Uterus (tissue), 2 donors: ENCODE results near the gene IGF1R.

Experiments used
- POLR2A ChIP-seq, 2 donors: fragments of 450-650 bp; IDR thresholded peaks; one replicate each; pipeline ENCODE4 v1.6.1; 2016; ENCODE audit warnings: antibody characterized with exemption in 2 of 2, mild to moderate bottlenecking in 1 of 2, moderate library complexity in 1 of 2
- TF ChIP-seq, protein P1 (sequence below), 4 experiments: fragments of 200-600 bp in 2 of 4; fragments of 450-650 bp in 2 of 4; sonication (generic) in 2 of 4; IDR thresholded peaks; one replicate each; pipeline ENCODE4 v1.5.1; 2016 to 2019; ENCODE audit warnings: antibody characterized with exemption in 4 of 4, mild to moderate bottlenecking in 2 of 4, moderate library complexity in 1 of 4

DNA sequence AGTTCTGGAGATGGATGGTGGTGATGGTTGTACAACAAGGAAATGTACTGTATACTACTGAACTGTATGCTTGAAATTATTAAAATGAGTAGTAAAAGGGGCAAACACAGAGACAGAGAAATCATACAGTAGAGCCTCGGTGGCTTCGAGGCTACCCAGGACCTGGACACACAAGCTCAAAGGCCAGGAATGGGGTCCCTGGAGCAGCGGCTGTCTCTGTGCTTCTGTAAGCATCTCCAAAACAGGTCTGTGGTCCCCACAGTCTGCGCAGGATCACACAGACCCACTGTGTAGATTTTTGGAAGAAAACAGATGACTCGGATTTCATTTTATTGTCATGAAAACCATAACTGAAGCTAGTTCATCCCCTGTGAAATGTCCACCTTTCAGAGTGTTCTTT, 319.6 kb downstream of the IGF1R start:
- TF ChIP-seq, protein P1, sequence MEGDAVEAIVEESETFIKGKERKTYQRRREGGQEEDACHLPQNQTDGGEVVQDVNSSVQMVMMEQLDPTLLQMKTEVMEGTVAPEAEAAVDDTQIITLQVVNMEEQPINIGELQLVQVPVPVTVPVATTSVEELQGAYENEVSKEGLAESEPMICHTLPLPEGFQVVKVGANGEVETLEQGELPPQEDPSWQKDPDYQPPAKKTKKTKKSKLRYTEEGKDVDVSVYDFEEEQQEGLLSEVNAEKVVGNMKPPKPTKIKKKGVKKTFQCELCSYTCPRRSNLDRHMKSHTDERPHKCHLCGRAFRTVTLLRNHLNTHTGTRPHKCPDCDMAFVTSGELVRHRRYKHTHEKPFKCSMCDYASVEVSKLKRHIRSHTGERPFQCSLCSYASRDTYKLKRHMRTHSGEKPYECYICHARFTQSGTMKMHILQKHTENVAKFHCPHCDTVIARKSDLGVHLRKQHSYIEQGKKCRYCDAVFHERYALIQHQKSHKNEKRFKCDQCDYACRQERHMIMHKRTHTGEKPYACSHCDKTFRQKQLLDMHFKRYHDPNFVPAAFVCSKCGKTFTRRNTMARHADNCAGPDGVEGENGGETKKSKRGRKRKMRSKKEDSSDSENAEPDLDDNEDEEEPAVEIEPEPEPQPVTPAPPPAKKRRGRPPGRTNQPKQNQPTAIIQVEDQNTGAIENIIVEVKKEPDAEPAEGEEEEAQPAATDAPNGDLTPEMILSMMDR (IDR thresholded peaks at IDR 0.05) = no peak
- TF ChIP-seq POLR2A (IDR thresholded peaks at IDR 0.05) = no peak
